ENCODE results near the gene CFTR.

GRCh38 chr7:117631652-117632051, 151.8 kb downstream of the CFTR start:
- TF ChIP-seq NFATC4 (CRISPR knock-in tag; IDR thresholded peaks at IDR 0.05) (no peak), CTCF (IDR thresholded peaks at IDR 0.05) (no peak), NR3C1 (CRISPR knock-in tag; conservative IDR thresholded peaks at IDR 0.05; ENCODE audit: low read depth) (no peak), STAT6 (CRISPR knock-in tag; conservative IDR thresholded peaks at IDR 0.05; ENCODE audit: low read depth) (no peak), ZBTB21 (CRISPR knock-in tag; IDR thresholded peaks at IDR 0.05; ENCODE audit: borderline replicate concordance) (no peak), SMAD3 (CRISPR knock-in tag; IDR thresholded peaks at IDR 0.05; ENCODE audit: borderline replicate concordance) (no peak), ZNF138 (CRISPR knock-in tag; conservative IDR thresholded peaks at IDR 0.05) (no peak), TEAD4 (CRISPR knock-in tag; IDR thresholded peaks at IDR 0.05) (no peak)
- TF ChIP-seq, protein P1, sequence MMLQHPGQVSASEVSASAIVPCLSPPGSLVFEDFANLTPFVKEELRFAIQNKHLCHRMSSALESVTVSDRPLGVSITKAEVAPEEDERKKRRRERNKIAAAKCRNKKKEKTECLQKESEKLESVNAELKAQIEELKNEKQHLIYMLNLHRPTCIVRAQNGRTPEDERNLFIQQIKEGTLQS (CRISPR knock-in tag; conservative IDR thresholded peaks at IDR 0.05) = no peak
- TF ChIP-seq, protein P2, sequence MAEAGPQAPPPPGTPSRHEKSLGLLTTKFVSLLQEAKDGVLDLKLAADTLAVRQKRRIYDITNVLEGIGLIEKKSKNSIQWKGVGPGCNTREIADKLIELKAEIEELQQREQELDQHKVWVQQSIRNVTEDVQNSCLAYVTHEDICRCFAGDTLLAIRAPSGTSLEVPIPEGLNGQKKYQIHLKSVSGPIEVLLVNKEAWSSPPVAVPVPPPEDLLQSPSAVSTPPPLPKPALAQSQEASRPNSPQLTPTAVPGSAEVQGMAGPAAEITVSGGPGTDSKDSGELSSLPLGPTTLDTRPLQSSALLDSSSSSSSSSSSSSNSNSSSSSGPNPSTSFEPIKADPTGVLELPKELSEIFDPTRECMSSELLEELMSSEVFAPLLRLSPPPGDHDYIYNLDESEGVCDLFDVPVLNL (CRISPR knock-in tag; IDR thresholded peaks at IDR 0.05; ENCODE audit: borderline replicate concordance, low read depth) = no peak
- TF ChIP-seq, protein P3, sequence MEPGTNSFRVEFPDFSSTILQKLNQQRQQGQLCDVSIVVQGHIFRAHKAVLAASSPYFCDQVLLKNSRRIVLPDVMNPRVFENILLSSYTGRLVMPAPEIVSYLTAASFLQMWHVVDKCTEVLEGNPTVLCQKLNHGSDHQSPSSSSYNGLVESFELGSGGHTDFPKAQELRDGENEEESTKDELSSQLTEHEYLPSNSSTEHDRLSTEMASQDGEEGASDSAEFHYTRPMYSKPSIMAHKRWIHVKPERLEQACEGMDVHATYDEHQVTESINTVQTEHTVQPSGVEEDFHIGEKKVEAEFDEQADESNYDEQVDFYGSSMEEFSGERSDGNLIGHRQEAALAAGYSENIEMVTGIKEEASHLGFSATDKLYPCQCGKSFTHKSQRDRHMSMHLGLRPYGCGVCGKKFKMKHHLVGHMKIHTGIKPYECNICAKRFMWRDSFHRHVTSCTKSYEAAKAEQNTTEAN (CRISPR knock-in tag; IDR thresholded peaks at IDR 0.05) = no peak
